Measurements from ENCODE around the gene MTUS2. TPM values are rescaled to one million over a fixed set of nuclear protein-coding genes. Genes with fewer than 3 reads are reported as not detected.

Gene MTUS2
- total and polyA plus RNA-seq, 2 donors (not counting 3 experiments of a cell fraction or from before 2014, with no cell fraction given) = not detected

DNA sequence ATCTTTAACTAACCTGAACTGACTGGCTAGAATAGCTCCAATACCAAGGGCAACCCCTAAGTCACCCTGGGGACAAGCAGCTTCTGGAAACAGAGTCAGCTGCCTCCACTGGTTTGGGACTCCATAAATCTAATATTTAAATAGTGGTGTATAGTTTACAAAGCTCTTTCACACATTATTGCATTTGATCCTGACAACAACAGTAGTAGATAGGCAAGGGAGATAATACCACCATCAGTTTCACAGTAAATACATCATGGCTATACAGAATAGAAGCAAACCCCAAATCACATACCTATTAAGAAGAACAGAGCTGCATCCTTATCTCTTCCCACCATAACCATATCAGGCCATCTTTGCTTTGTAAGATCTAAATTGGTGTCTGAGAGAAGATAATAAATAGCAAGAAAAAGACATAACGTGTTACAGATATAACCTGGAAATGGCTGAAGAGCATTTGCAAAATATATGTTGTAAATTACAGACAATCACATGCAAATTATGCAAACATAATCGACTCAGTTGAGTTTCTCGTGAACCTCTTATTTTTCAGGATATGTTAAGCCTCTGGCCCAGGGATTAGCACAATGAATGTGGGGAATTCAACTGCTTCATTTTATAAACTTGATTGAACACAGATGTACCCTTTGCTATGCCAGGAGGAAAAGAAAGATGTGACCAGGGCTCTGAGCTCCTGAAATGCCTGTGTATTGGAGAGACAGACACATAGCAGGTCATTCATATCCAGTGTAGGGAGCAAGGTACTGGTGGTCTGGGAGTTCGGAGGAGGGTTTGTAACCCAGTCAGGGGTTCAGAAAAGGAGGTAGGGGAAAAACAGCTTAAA, 632.9 kb downstream of the MTUS2 start:
- POLR2A ChIA-PET = no interaction called here

More for the DNA sequence above, 632.9 kb downstream of the MTUS2 start:
- Histone ChIP-seq H3K36me3 (ENCODE audit: control insufficient read depth in 2 of 2, extremely low read depth in 1 of 2, insufficient read depth in 2 of 2, low read length in 2 of 2) (no peaks in the 10 kb centered on the region), H3K27ac (ENCODE audit: insufficient read depth, low read depth, low read length) (no peak overlapping the region), H2AFZ (ENCODE audit: low read depth, low read length) (no peak overlapping the region), H3K4me1 (ENCODE audit: control insufficient read depth, extremely low read depth, insufficient read depth, low read length) (peaks cover 3% of the 10 kb centered on the region), H3K9me1 (replicated peaks; ENCODE audit: control insufficient read depth, extremely low read depth, insufficient read depth, low read length) (no peaks in the 10 kb centered on the region), H4K20me1 (replicated peaks; ENCODE audit: control insufficient read depth, extremely low read depth, insufficient read depth, low read length) (no peaks in the 10 kb centered on the region), H3K9ac (replicated peaks; ENCODE audit: extremely low read depth, insufficient read depth, low read length) (no peak overlapping the region), H3K27me3 (ENCODE audit: control insufficient read depth in 2 of 2, insufficient read depth in 2 of 2, low read length in 2 of 2) (peaks cover 0 to 3% of the 10 kb centered on the region in 2 experiments), H3K4me3 (replicated peaks in 1 of 3; ENCODE audit: insufficient read depth in 1 of 3, low read depth in 1 of 3, low read length in 3 of 3) (no peak overlapping the region), H3K9me3 (replicated peaks; ENCODE audit: control insufficient read depth, insufficient read depth, low read length) (no peaks in the 10 kb centered on the region), H3K4me2 (ENCODE audit: insufficient read depth, low read length) (no peak overlapping the region), H3K79me2 (ENCODE audit: control insufficient read depth, insufficient read depth, low read length) (no peaks in the 10 kb centered on the region)
- CTCF ChIA-PET = interaction anchor here (1.5 kb wide), 1 partner anchor 21 kb away, joined by 3 read pairs; no protein-coding TSS in a partner anchor
- DNase-seq (ENCODE audit: low read depth, low spot score) = no peak
- no peak for FAIRE-seq
- BruUV-seq (replicated peaks) = no TSS peak
- intact Hi-C loops (cut with micrococcal nuclease) (no loop called here), dilution Hi-C loops (cut with MboI; ENCODE audit: extremely low pct_ligation_motif_present, low sequenced_read_pairs) (loop anchor here (25.0 kb wide), 1 partner anchor 259 kb away; no protein-coding TSS in a partner anchor)
- no peak for TF ChIP-seq MYC (IDR thresholded peaks at IDR 0.05; ENCODE audit: low read depth, low read length)
- no peak for TF ChIP-seq EZH2 (IDR thresholded peaks at IDR 0.05; ENCODE audit: borderline replicate concordance, low read depth, low read length, severe bottlenecking)
- TF ChIP-seq POLR2A (IDR thresholded peaks at IDR 0.05; ENCODE audit: low read depth, low read length) = no peak
- TF ChIP-seq, protein P1, sequence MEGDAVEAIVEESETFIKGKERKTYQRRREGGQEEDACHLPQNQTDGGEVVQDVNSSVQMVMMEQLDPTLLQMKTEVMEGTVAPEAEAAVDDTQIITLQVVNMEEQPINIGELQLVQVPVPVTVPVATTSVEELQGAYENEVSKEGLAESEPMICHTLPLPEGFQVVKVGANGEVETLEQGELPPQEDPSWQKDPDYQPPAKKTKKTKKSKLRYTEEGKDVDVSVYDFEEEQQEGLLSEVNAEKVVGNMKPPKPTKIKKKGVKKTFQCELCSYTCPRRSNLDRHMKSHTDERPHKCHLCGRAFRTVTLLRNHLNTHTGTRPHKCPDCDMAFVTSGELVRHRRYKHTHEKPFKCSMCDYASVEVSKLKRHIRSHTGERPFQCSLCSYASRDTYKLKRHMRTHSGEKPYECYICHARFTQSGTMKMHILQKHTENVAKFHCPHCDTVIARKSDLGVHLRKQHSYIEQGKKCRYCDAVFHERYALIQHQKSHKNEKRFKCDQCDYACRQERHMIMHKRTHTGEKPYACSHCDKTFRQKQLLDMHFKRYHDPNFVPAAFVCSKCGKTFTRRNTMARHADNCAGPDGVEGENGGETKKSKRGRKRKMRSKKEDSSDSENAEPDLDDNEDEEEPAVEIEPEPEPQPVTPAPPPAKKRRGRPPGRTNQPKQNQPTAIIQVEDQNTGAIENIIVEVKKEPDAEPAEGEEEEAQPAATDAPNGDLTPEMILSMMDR (IDR thresholded peaks at IDR 0.05; ENCODE audit: extremely low read depth in 1 of 2, insufficient read depth in 1 of 2, low read depth in 1 of 2, low read length in 2 of 2) = no peak
- TF ChIP-seq POLR2AphosphoS5 (IDR thresholded peaks at IDR 0.05; ENCODE audit: insufficient read depth, low read depth, low read length) = no peak
- TF ChIP-seq GATA2 (IDR thresholded peaks at IDR 0.05; ENCODE audit: insufficient read depth, insufficient read length, low read depth, low read length) = no peak
- no peak for TF ChIP-seq JUN (IDR thresholded peaks at IDR 0.05; ENCODE audit: borderline replicate concordance, insufficient read depth, insufficient read length, low read depth)
- TF ChIP-seq, protein P2, sequence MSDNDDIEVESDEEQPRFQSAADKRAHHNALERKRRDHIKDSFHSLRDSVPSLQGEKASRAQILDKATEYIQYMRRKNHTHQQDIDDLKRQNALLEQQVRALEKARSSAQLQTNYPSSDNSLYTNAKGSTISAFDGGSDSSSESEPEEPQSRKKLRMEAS (IDR thresholded peaks at IDR 0.05; ENCODE audit: insufficient read depth, insufficient read length) = no peak
- no peak for TF ChIP-seq FOS (IDR thresholded peaks at IDR 0.05; ENCODE audit: borderline replicate concordance, insufficient read depth, low read length)
